Peyer's patch (tissue), 4 donors: ENCODE measurements around the gene NFYC.

Source experiments
- CTCF ChIP-seq, 6 experiments: fragments of 450-650 bp in 4 of 6; fragments of 200-600 bp in 2 of 6; sonication (generic) in 1 of 6; IDR thresholded peaks; one replicate each; pipeline ENCODE4 v1.5.1; 2017 to 2019; ENCODE audit warnings: antibody characterized with exemption in 6 of 6, mild to moderate bottlenecking in 3 of 6, moderate library complexity in 1 of 6
- POLR2A ChIP-seq, 2 donors: fragments of 450-650 bp; IDR thresholded peaks; one replicate each; pipeline ENCODE4 v1.5.1; 2017; ENCODE audit warnings: antibody characterized with exemption in 2 of 2, mild to moderate bottlenecking in 2 of 2, moderate library complexity in 2 of 2

DNA sequence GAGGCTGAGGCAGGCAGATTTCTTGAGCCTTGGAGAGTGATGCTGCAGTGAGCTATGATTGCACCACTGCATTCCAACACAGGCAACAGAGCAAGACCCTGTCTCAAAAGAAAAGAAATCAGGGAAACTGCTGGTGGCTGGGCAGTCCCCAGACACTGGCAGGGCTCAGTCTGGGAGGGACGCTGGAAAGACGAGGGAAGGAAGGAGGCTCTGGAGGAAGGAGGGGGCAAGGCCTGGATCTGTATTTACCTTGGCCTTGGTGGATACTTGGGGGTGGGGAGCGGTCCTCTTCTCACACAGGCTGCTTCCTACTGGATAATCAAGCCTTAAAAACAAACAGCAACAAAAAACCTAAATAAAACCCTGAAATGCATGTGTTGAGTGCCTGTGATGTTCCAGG, 116.5 kb downstream of the NFYC start:
- TF ChIP-seq CTCF (IDR thresholded peaks at IDR 0.05) (no peak), POLR2A (IDR thresholded peaks at IDR 0.05) (no peak)
